SK-N-SH treated with all-trans-retinoic acid at 6 μM for 48 hours (cell line): ENCODE data around the gene COL11A1.

Source experiments
- ARNTL ChIP-seq: fragments of 450-650 bp; formaldehyde crosslinking; IDR thresholded peaks from 2 replicates; pipeline ENCODE4 v1.5.0; 2020; ENCODE audit warnings: low read depth, mild to moderate bottlenecking, moderate library complexity, borderline replicate concordance
- OSR1 ChIP-seq: fragments of 250-450 bp; sonication (Bioruptor Pico); IDR thresholded peaks from 2 replicates; pipeline ENCODE4 v1.8.0; 2022; ENCODE audit warnings: moderate library complexity, mild to moderate bottlenecking, inconsistent platforms
- POU6F1 ChIP-seq: fragments of 250-450 bp; sonication (Bioruptor Pico); IDR thresholded peaks from 2 replicates; pipeline ENCODE4 v1.8.0; 2021; ENCODE audit warnings: low read depth, mild to moderate bottlenecking, moderate library complexity, borderline replicate concordance
- ZNF70 ChIP-seq: fragments of 450-650 bp; formaldehyde crosslinking; IDR thresholded peaks from 2 replicates; pipeline ENCODE4 v1.5.0; 2020; ENCODE audit warnings: mild to moderate bottlenecking, moderate library complexity

GRCh38 chr1:102901996-102902395, 206.3 kb downstream of the COL11A1 start:
- TF ChIP-seq ZNF70 (CRISPR knock-in tag) (no peak), POU6F1 (no peak), OSR1 (no peak), ARNTL (no peak)
